GM23338 (cell line): Measurements from ENCODE around the gene GPR146.

Source experiments
- POLR2AphosphoS5 ChIP-seq: IDR thresholded peaks from 2 replicates; pipeline ENCODE4 v1.6.1; 2016; ENCODE audit warnings: antibody characterized with exemption, low read depth
- REST ChIP-seq: IDR thresholded peaks from one replicate; pipeline ENCODE4 v1.6.1; 2018; ENCODE audit warnings: antibody characterized with exemption; ENCODE audit not compliant: unreplicated experiment
- TF ChIP-seq, protein P1 (sequence below), 2 experiments: fragments of 200-600 bp in 1 of 2; sonication (generic) in 1 of 2; conservative IDR thresholded peaks; 2 replicates each; pipeline versions ENCODE4 v1.5.1 to v1.6.1; 2016 to 2017; ENCODE audit warnings: antibody characterized with exemption in 2 of 2, low read depth in 2 of 2, mild to moderate bottlenecking in 2 of 2, moderate library complexity in 1 of 2
- TF ChIP-seq, protein P2 (sequence below): IDR thresholded peaks from 2 replicates; pipeline ENCODE4 v1.6.1; 2016; ENCODE audit warnings: antibody characterized with exemption

DNA sequence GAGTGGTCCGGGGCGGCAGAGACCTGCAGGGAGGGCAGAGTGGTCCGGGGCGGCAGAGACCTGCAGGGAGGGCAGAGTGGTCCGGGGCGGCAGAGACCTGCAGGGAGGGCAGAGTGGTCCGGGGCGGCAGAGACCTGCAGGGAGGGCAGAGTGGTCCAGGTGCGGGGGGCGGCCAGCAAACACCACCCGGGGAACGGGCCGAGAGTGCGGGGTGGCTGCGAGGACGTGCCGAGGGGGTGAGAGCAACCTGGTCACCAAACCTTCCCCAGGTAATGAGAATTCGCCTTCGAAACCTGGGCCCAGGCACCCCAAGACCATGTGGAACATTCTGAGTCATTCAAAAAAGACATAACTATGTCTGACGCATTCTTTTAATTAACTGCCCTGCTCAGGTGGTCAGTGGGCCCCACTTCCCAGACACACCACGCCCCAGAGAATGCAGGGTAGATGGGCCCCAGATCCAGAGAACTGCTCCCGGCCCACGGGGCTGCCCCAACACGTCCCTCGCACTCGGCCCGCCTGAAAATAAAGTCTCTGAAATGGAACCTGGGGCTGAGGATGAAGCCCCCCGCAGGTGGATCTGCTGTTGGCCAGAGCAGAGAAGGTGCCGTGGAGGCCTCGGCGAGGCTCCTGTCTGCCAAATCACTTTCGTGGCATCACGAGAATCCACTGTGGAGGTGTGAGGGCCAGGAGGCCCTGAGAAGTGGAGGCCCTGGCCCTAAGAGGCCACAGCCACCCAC lies 12.5 kb upstream of the GPR146 start:
- TF ChIP-seq, protein P1, sequence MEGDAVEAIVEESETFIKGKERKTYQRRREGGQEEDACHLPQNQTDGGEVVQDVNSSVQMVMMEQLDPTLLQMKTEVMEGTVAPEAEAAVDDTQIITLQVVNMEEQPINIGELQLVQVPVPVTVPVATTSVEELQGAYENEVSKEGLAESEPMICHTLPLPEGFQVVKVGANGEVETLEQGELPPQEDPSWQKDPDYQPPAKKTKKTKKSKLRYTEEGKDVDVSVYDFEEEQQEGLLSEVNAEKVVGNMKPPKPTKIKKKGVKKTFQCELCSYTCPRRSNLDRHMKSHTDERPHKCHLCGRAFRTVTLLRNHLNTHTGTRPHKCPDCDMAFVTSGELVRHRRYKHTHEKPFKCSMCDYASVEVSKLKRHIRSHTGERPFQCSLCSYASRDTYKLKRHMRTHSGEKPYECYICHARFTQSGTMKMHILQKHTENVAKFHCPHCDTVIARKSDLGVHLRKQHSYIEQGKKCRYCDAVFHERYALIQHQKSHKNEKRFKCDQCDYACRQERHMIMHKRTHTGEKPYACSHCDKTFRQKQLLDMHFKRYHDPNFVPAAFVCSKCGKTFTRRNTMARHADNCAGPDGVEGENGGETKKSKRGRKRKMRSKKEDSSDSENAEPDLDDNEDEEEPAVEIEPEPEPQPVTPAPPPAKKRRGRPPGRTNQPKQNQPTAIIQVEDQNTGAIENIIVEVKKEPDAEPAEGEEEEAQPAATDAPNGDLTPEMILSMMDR (conservative IDR thresholded peaks at IDR 0.05; ENCODE audit: low read depth in 2 of 2) = no peak
- TF ChIP-seq, protein P2, sequence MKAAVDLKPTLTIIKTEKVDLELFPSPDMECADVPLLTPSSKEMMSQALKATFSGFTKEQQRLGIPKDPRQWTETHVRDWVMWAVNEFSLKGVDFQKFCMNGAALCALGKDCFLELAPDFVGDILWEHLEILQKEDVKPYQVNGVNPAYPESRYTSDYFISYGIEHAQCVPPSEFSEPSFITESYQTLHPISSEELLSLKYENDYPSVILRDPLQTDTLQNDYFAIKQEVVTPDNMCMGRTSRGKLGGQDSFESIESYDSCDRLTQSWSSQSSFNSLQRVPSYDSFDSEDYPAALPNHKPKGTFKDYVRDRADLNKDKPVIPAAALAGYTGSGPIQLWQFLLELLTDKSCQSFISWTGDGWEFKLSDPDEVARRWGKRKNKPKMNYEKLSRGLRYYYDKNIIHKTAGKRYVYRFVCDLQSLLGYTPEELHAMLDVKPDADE = no peak
- no peak for TF ChIP-seq REST
- TF ChIP-seq POLR2AphosphoS5 = no peak
